Lower leg skin (tissue), 4 donors: Measurements from ENCODE around the gene GCNT2. TPM values are rescaled to one million over a fixed set of nuclear protein-coding genes. Genes with fewer than 3 reads are reported as not detected.
"Not testable (repeated sequence)": the region's sequence is repeated elsewhere in the genome, so short reads cannot be mapped to it uniquely, and the experiment has no call there.

Experiments
- DNase-seq, 2 donors: peaks; one replicate each; pipeline ENCODE4 v3.0.0-alpha.2; 2019; ENCODE audit warnings: low spot score in 2 of 2
- H3K4me3 ChIP-seq: fragments of 200-600 bp; sonication (generic); 2 replicates; pipeline ENCODE4 v1.5.1; 2017; ENCODE audit warnings: mild to moderate bottlenecking, low read depth; ENCODE audit not compliant: poor library complexity, severe bottlenecking
- POLR2A ChIP-seq, 2 donors: fragments of 450-650 bp; IDR thresholded peaks; one replicate each; pipeline ENCODE4 v1.6.1; 2016 to 2017; ENCODE audit warnings: antibody characterized with exemption in 2 of 2, mild to moderate bottlenecking in 1 of 2, moderate library complexity in 1 of 2
- WGBS, 2 donors: methylation state at CpG; one replicate each; pipeline ENCODE4 v1.1.5; 2018; 5-methylcytosine and 5-hydroxymethylcytosine counted together
- intact Hi-C: fragments of 100-400 bp; cut with DNase I; formaldehyde crosslinking; loops from one replicate; pipeline ENCODE4 v1.15.0; 2023; ENCODE audit warnings: low total_unique reads
- total RNA-seq, 4 donors: library from RNA; depleted of rRNA; stranded (reverse); fragments of >200 nt; gene quantifications; one replicate each; pipeline ENCODE4 v1.1.0, GENCODE V29; 2016
- TF ChIP-seq, protein P1 (sequence below), 3 donors: fragments of 450-650 bp; IDR thresholded peaks; one replicate each; pipeline ENCODE4 v1.5.1; 2016; ENCODE audit warnings: antibody characterized with exemption in 3 of 3, mild to moderate bottlenecking in 3 of 3, moderate library complexity in 2 of 3

GCNT2 gene
- total RNA-seq, 4 donors from 2014 or later, result 5.6 to 12.0 (median 10.7) TPM

DNA sequence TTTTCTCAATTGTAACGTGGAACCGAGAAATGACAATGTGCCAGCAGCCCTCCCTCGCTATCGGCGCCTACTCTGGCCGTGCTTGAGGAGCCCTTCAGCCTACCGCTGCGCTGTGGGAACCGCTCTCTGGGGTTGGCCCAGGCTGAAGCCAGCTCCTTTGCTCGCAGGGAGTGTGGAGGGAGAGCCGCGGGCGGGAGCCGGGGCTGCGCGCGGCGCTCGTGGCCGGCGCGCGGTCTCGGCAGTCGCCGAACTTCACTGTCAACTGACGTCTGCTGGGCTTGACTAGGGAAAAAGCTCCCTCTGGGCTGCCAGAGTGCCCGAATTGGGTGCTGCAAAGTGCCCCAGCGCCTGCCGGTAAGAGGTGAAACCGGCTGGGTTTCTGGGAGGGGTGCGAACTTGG is 29.7 kb upstream of the GCNT2 start:
- no peak for TF ChIP-seq POLR2A (IDR thresholded peaks at IDR 0.05)
- TF ChIP-seq, protein P1, sequence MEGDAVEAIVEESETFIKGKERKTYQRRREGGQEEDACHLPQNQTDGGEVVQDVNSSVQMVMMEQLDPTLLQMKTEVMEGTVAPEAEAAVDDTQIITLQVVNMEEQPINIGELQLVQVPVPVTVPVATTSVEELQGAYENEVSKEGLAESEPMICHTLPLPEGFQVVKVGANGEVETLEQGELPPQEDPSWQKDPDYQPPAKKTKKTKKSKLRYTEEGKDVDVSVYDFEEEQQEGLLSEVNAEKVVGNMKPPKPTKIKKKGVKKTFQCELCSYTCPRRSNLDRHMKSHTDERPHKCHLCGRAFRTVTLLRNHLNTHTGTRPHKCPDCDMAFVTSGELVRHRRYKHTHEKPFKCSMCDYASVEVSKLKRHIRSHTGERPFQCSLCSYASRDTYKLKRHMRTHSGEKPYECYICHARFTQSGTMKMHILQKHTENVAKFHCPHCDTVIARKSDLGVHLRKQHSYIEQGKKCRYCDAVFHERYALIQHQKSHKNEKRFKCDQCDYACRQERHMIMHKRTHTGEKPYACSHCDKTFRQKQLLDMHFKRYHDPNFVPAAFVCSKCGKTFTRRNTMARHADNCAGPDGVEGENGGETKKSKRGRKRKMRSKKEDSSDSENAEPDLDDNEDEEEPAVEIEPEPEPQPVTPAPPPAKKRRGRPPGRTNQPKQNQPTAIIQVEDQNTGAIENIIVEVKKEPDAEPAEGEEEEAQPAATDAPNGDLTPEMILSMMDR (IDR thresholded peaks at IDR 0.05), result no peak
- peak in 1 of 2 donors; percentile 79 for DNase-seq
- intact Hi-C loops, result no loop called here
- no peak overlapping the region for H3K4me3 ChIP-seq
- 95 to 96% methylated on average over 32 of the region's 32 CpGs for WGBS, 2 donors

DNA sequence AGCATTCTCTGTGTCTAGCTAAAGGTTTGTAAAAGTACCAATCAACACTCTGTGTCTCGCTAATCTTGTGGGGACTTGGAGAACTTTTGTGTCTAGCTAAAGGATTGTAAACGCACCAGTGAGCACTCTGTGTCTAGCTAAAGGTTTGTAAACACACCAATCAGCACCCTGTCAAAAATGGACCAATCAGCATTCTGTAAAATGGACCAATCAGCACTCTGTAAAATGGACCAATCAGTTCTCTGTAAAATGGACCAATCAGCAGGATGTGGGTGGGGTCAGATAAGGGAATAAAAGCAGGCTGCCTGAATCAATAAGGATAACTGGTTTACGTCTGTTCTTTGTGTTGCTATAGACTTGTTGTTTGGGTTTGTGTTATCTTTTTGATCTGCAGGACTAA is 29.2 kb upstream of the GCNT2 start:
- intact Hi-C loops, DNase-seq, H3K4me3 ChIP-seq: not testable (repeated sequence)
- WGBS, 2 donors, result 90 to 97% methylated on average over 3 of the region's 3 CpGs

DNA sequence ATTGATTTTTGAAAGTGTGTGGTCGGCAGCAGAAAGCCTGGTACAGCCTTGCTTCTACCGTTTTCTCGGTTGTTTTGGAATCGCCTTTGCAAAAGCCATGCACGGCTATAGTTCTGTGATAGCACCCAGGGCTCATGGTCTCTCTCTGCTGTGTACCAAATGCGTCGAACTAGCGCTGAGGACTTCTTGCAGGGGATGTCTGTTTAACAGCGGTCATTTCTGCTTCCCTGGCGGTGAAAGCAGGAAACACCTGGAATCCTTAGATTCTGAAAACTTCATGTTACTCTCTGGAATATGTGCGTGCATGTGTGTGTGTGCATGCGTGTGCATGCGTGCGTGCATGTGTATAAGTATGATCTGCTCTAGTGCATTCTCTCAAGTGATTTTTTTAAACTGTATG is 26.1 kb upstream of the GCNT2 start:
- peak in 1 of 2 donors; percentile 43 for DNase-seq
- WGBS, 2 donors, result 76 to 77% methylated on average over 14 of the region's 14 CpGs
- intact Hi-C loops, result no loop called here
- TF ChIP-seq, protein P1 (IDR thresholded peaks at IDR 0.05), result no peak
- no peak for TF ChIP-seq POLR2A (IDR thresholded peaks at IDR 0.05)
- no peak overlapping the region for H3K4me3 ChIP-seq

GRCh38 chr6:10505529-10505928 is 15.6 kb upstream of the GCNT2 start:
- no peak overlapping the region for H3K4me3 ChIP-seq
- intact Hi-C loops, result no loop called here
- TF ChIP-seq, protein P1 (IDR thresholded peaks at IDR 0.05), result no peak
- no peak for TF ChIP-seq POLR2A (IDR thresholded peaks at IDR 0.05)
- 80 to 84% methylated on average over 6 of the region's 6 CpGs for WGBS, 2 donors
- DNase-seq, result peak in 1 of 2 donors; percentile 17

DNA sequence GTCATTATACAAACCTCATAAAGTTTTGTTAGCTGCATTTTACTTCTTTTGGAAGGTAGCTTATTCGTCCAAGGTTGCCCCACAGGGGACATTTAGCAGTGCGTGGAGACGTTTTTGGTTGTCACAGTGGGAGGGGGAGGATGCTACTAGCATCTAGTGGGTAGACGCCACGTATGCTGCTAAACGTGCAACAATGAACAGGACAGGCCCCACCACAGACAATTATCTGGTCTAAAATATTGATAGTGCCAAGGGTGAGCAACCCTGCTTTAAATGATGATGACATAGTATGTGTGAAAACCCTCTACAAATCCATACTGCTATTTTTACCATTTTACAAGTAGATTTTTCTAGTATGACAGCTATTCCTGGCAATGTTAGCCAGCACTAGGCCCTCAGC is 13.9 kb upstream of the GCNT2 start:
- no peak overlapping the region for H3K4me3 ChIP-seq
- intact Hi-C loops, result no loop called here
- DNase-seq, result peak in 1 of 2 donors; percentile 10
- TF ChIP-seq POLR2A (IDR thresholded peaks at IDR 0.05), result no peak
- TF ChIP-seq, protein P1 (IDR thresholded peaks at IDR 0.05), result no peak
- WGBS, 2 donors, result 73 to 86% methylated on average over 6 of the region's 6 CpGs

DNA sequence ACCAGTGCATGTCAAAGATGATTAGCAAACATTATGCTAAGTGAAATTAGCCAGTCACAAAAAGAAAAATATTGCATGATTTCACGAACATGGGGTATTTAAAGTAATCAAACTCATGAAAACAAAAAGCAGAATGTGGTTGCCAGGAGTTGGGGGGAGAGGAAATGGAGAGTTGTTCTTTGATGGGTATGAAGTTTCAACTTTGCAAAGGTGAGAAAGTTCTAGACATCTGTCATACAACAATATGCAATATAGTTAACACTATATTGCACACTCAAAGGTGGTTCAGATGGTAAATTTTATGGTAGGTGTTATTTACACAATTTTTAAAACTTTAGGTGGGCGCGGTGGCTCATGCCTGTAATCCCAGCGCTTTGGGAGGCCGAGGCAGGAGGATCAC is 13.4 kb upstream of the GCNT2 start:
- no peak for DNase-seq
- intact Hi-C loops, result no loop called here
- TF ChIP-seq, protein P1 (IDR thresholded peaks at IDR 0.05), result no peak
- TF ChIP-seq POLR2A (IDR thresholded peaks at IDR 0.05), result no peak
- H3K4me3 ChIP-seq, result no peak overlapping the region
- 85 to 87% methylated on average over 5 of the region's 5 CpGs for WGBS, 2 donors
